NCI-H2081 (cell line): ENCODE measurements around the gene TRAF5.
"Not testable (repeated sequence)": the region's sequence is repeated elsewhere in the genome, so short reads cannot be mapped to it uniquely, and the experiment has no call there.

Experiments used
- DNase-seq, 2 experiments: peaks; one replicate each; lab custom pipeline; 2025; lab: John Stamatoyannopoulos, UW

The TRAF5 gene

DNA sequence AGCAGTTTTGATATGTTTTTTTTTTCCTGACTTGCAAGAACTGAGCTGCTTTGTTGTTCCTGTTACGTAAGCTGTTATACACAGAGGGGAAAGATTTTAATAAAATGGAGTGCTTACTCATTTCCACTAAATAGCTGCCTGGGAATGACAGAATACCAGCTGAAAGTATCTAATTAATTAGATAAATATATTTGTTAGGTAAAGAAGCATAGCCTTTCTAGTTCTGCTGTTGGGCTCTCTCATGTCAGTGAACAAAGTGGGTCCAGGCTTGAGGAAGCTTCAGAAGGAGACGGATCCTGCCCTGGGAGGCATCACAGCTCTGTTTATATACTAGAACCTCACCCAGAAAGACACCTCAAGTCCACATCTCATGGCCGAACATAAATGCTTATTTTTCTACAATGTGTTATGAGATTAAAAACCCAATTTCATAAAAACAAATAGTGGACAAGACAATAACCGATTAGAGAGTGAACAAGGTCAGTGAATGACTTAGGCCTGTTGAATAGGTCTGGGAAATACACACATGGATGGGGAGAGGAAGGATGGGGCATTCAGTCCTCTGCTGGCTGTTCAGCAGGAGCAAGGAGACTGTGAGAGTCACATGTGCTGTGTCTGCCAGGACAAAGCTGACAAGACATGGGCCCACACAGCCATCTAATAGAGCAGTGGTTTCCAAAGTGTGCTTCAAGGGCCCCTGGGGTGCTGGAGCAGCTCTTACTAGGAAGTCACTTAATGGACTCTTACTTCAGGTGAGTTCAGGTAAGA is 20.6 kb downstream of the TRAF5 start:
- no peak for DNase-seq

DNA sequence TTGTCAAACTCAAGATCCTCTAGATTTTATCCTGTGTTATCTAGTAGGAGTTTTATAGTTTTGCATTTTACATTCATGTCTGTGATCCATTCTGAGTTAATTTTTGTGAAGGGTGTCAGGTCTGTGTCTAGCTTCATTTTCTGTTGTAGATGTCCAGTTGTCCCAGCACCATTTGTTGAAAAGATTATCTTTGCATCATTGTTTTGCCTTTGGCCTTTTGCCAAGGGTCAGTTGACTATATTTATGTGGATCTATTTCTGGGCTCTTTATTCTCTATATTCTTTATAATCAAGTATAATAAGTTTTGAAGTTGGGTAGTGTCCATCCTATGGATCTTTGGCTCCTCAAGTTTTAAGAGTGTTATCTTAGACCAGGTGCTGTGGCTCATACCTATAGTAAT is 21.9 kb downstream of the TRAF5 start:
- no peak for DNase-seq

DNA sequence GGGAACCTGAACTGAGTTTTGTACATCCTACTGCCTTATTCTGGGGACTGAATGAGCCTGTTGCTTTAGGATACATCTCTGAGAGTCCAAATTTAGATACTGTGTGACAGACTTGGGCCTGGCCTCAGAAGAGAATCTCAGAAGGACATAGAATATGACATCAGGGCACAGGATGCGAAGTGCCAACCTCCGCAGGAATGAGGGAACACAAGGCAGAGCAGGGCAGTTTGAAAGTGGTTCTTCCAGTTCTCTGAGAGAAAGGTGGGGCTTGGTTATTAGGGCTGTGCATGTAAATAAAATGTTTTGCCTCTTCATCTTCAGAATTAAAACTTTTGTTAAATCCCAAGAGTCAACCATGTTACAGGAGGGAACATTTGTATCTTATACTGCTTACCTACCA is 23.1 kb downstream of the TRAF5 start:
- no peak for DNase-seq

DNA sequence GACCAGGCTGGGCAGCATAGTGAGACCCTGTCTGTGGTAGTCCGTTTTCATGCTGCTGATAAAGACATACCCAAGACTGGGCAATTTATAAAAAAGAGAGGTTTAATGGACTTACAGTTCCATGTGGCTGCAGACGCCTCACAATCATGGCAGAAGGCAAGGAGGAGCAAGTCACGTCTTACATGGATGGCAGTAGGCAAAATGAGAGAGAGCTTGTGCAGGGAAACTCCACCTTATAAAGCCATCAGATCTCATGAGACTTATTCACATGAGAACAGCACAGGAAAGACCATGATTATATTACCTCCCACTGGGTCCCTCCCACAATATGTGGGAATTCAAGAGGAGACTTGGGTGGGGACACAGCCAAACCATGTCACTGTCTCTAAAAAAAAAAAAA is 25.4 kb downstream of the TRAF5 start:
- DNase-seq, result not testable (repeated sequence)

DNA sequence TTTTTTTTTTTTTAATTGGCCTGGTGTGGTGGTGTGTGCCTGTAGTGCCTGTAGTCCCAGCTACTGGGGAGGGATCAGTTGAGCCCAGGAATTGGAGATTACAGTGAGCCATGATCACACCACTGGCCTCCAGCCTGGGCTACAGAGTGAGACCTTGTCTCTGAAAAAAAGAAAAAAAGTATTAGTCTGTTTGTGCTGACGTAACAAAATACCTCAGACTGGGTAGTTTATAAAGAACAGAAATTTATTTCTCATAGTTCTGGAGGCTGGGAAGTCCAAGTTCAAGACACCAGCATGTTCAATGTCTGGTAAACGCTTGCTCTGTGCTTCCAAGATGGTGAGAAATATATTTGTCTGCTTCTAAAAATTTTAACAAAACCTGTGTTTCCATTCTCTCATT is 25.8 kb downstream of the TRAF5 start:
- DNase-seq, result no peak

DNA sequence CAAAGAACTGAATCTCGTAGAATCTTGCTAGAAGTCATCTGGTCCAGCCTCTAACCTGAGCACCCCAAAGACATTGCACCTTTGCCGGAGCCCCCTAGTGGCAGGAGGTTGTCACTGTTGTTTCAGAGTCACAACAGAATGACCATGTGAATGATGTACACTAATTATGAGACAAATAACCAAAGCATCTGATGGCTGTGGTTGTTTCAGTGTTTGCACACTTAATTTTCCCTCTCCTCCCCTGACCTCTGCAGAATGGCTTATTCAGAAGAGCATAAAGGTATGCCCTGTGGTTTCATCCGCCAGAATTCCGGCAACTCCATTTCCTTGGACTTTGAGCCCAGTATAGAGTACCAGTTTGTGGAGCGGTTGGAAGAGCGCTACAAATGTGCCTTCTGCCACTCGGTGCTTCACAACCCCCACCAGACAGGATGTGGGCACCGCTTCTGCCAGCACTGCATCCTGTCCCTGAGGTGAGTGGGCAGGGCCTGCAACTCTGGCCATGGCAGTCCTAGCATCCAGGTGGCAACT is 26.4 kb downstream of the TRAF5 start:
- DNase-seq, result peak in 1 of 2 experiments; percentile 40

- no peak for DNase-seq
Measured at GRCh38 chr1:211353562-211354212, 27.1 kb downstream of the TRAF5 start.

DNA sequence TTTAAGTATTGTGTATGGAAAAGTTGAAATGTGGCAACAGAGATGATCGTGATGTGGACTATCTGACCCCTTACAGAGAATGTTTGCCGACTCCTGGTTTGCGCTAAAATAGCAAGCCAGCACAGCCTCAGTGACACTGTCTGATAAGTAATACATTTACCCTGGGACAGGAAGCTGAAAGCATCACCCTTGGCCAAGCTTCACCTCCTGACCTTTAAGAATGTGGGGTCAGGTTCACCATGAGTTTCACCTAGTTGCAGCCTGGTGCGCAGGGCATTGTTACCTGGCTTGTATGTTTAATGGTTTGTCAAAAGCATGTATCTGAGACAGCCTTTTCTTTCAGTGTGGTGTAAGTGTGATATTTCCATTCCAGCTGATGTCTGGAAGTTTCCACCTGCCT is 29.2 kb downstream of the TRAF5 start:
- DNase-seq, result no peak

DNA sequence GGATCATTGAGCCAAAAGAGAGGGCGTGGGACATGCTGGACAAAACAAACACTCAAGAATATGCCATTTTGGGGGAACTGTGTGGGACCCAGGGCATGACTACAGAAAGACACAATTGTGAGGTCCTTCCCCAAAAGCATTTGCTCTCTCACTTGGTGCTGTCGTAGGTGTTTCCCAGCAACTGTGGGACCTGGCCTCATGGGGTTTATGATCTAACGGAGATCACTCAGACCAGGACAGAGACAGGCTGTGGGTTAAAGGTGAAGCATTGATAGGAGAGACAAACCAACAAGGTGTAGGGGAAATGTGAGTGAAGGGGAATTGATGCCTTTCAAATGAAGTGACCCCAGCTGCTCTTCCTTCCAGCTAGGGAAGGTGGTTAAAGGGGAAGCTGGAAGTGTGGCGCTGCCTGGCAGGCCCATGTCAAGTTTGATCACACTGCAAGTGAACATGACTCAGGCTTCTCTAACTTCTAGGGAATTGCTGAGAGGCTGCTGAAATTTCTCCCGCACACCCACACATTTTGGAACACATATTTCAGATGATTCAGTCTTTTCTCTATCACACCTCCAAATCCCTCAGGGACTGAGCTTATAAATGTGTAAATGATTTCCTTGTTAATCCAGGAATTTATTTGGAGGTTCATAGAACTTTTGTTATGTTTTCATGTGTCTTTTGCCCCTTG is 30.2 kb downstream of the TRAF5 start:
- DNase-seq, result no peak

DNA sequence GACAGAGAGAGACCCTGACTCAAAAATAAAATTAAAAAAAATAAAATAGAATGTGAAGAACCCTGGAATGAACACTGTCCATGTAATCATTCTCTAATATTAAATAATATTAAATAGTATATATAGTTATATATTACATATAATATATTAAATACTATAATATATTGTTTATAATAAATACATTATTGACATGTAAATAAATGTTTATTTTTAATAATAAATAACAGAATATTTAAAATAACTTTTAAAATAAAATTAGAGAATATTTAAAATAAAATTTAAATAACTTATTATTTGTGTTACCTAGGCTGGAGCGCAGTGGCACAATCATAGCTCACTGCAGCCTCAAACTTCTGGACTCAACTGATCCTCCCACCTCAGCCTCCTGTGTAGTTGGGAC is 32.1 kb downstream of the TRAF5 start:
- no peak for DNase-seq

DNA sequence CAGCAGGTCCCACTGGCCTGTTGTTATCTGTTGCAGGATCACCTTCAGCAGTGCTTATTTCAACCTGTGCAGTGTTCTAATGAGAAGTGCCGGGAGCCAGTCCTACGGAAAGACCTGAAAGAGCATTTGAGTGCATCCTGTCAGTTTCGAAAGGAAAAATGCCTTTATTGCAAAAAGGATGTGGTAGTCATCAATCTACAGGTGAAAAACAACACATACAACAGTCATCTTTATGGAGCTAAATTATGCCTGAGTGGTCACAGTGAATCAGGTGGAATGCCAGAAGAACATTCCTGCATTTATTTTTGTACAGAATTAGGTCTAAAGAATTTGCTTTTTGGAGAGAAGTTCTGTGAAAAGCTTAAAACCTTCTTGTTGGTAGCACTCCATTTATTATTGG is 33.2 kb downstream of the TRAF5 start:
- no peak for DNase-seq

- no peak for DNase-seq
Measured at GRCh38 chr1:211361202-211361601, 34.6 kb downstream of the TRAF5 start.

- no peak for DNase-seq
Measured at GRCh38 chr1:211369640-211370039, 43.0 kb downstream of the TRAF5 start.

GRCh38 chr1:211370669-211371068 is 44.0 kb downstream of the TRAF5 start:
- DNase-seq, result no peak

DNA sequence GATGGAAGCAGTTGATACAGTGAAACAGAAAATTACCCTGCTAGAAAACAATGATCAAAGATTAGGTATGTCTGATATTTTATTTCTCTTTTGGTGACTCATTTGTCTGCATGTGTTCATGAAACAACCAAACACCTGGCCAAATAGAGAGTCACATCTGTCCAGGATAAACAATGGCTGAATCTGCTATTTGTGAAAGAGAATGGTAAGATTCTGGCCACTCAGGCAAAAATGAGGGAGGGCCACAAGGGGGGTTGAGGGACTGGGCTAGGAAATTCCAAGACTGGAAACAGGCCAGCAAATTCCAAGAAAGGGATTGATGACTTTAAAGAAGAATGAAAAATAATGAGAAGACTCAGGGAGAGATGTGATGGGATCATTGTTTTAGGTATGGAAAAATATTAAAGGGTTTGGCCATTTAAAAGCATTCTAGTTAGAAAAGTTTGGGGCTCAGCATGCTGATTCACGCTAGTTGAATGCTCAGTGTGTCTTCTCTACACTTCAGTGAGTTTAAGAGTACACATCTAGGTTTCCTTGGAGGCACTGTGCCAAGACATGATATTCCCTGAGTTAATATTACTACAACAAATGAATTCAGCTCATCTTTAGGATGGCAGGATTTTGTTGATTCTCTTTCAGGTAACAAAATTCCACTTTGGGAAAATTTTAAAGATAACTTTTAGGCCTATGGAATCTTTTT is 44.9 kb downstream of the TRAF5 start:
- DNase-seq, result no peak

GRCh38 chr1:211372463-211372862 is 45.8 kb downstream of the TRAF5 start:
- no peak for DNase-seq

- DNase-seq, result no peak
Measured at GRCh38 chr1:211375146-211375818, 48.6 kb downstream of the TRAF5 start.

DNA sequence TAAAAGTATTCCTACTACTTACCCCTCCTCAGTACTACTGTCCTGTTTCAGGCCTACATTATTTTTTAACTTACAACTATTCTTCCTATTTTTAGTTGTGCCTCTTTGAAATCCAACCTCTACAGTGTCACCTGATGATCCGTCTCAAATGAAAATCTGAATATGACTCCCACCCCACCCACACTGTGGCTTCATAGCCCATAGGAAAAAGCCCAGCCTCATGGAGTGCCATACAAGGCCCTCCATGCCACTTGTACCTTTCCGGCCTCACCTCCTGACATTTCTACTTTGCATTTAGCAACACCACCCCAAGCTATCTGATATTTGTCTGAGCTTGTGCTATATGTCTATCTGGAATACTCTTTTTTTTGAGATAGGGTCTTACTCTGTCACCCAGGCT is 49.3 kb downstream of the TRAF5 start:
- no peak for DNase-seq

- no peak for DNase-seq
Measured at GRCh38 chr1:211376807-211377470, 50.3 kb downstream of the TRAF5 start.

GRCh38 chr1:211377539-211378450 is 51.2 kb downstream of the TRAF5 start:
- no peak for DNase-seq
